ENCODE measurements around the gene GPR15LG.

Gene GPR15LG

GRCh38 chr10:84156768-84157167, 16.8 kb upstream of the GPR15LG start:
- TF ChIP-seq POLR2AphosphoS5 (IDR thresholded peaks at IDR 0.05; ENCODE audit: low read depth) (peak; percentile 70), REST (IDR thresholded peaks at IDR 0.05; ENCODE audit: insufficient replicate concordance, low read depth) (no peak), SPI1 (IDR thresholded peaks at IDR 0.05; ENCODE audit: borderline replicate concordance, low read depth) (peak; percentile 25; the same call in 1 of the 2 replicates), CTCF (IDR thresholded peaks at IDR 0.05; ENCODE audit: insufficient read depth, low read length) (no peak), GABPA (IDR thresholded peaks at IDR 0.05; ENCODE audit: low read depth) (no peak)
- peak; percentile 91 to 93 for DNase-seq (ENCODE audit: low read depth in 1 of 2, low spot score in 1 of 2)
- Histone ChIP-seq H3K27ac (replicated peaks) (peak overlapping the region; percentile 50), H3K4me3 (replicated peaks; ENCODE audit: insufficient read depth, low read length) (no peak overlapping the region), H3K27me3 (ENCODE audit: insufficient read depth, poor library complexity, severe bottlenecking) (no peaks in the 10 kb centered on the region)

GRCh38 chr10:84158061-84158460, 15.5 kb upstream of the GPR15LG start:
- H3K4me3 ChIP-seq (replicated peaks; ENCODE audit: insufficient read depth, low read length) = no peak overlapping the region
- TF ChIP-seq SPI1 (IDR thresholded peaks at IDR 0.05; ENCODE audit: borderline replicate concordance, low read depth) = no peak
- no peak for TF ChIP-seq POLR2AphosphoS5 (IDR thresholded peaks at IDR 0.05; ENCODE audit: low read depth)
- no peak for TF ChIP-seq CTCF (IDR thresholded peaks at IDR 0.05; ENCODE audit: insufficient read depth, low read length)
- no peak for TF ChIP-seq REST (IDR thresholded peaks at IDR 0.05; ENCODE audit: insufficient replicate concordance, low read depth)
- TF ChIP-seq GABPA (IDR thresholded peaks at IDR 0.05; ENCODE audit: low read depth) = no peak
- H3K27me3 ChIP-seq (ENCODE audit: insufficient read depth, poor library complexity, severe bottlenecking) = no peaks in the 10 kb centered on the region
- DNase-seq (ENCODE audit: low read depth in 1 of 2, low spot score in 1 of 2) = no peak
- H3K27ac ChIP-seq (replicated peaks) = no peak overlapping the region

GRCh38 chr10:84158550-84158949, 15.1 kb upstream of the GPR15LG start:
- Histone ChIP-seq H3K4me3 (replicated peaks; ENCODE audit: insufficient read depth, low read length) (no peak overlapping the region), H3K27ac (replicated peaks) (peak overlapping the region; percentile 15; the same call in 1 of the 2 replicates), H3K27me3 (ENCODE audit: insufficient read depth, poor library complexity, severe bottlenecking) (no peaks in the 10 kb centered on the region)
- peak in 1 of 2 experiments; percentile 58 for DNase-seq (ENCODE audit: low read depth in 1 of 2, low spot score in 1 of 2)
- TF ChIP-seq SPI1 (IDR thresholded peaks at IDR 0.05; ENCODE audit: borderline replicate concordance, low read depth) = peak; percentile 21; the same call in 1 of the 2 replicates
- no peak for TF ChIP-seq POLR2AphosphoS5 (IDR thresholded peaks at IDR 0.05; ENCODE audit: low read depth)
- TF ChIP-seq GABPA (IDR thresholded peaks at IDR 0.05; ENCODE audit: low read depth) = no peak
- TF ChIP-seq REST (IDR thresholded peaks at IDR 0.05; ENCODE audit: insufficient replicate concordance, low read depth) = no peak
- TF ChIP-seq CTCF (IDR thresholded peaks at IDR 0.05; ENCODE audit: insufficient read depth, low read length) = no peak
